OCI-LY7 (cell line): ENCODE results near the gene NTRK3. TPM values are rescaled to one million over a fixed set of nuclear protein-coding genes. Genes with fewer than 3 reads are reported as not detected.

Experiments
- BruUV-seq: library from RNA; stranded (reverse); fragments of 400-500 nt; replicated peaks from 2 replicates; lab custom pipeline; 2021; lab: Mats Ljungman, UMichigan
- CTCF ChIA-PET: fragments of 300-600 bp; sonication (Branson Sonifier 250); formaldehyde crosslinking; loops from one replicate; lab custom pipeline; 2022; ENCODE audit warnings: antibody characterized with exemption; ENCODE audit not compliant: unreplicated experiment; lab: Charles Lee
- POLR2A ChIA-PET: fragments of 300-600 bp; sonication (Branson Sonifier 250); formaldehyde crosslinking; loops from one replicate; lab custom pipeline; 2022; ENCODE audit warnings: antibody characterized with exemption; lab: Charles Lee
- DNase-seq: peaks from one replicate; pipeline ENCODE4 v3.0.0-alpha.2; 2015; ENCODE audit warnings: low spot score
- H2AFZ ChIP-seq: fragments of 200-600 bp; sonication (generic), shearing (Covaris generic); 2 replicates; pipeline ENCODE4 v1.6.1; 2014; ENCODE audit warnings: mild to moderate bottlenecking, antibody characterized with exemption, low read length, moderate library complexity
- H3K27ac ChIP-seq: fragments of 200-600 bp; sonication (generic); 2 replicates; pipeline ENCODE4 v1.5.1; 2014; ENCODE audit warnings: mixed run types, low read depth, mild to moderate bottlenecking, moderate library complexity, low read length, inconsistent platforms; ENCODE audit not compliant: poor library complexity, severe bottlenecking
- H3K36me3 ChIP-seq: fragments of 200-600 bp; sonication (generic); 2 replicates; pipeline ENCODE4 v1.6.1; 2014; ENCODE audit warnings: mild to moderate bottlenecking, antibody characterized with exemption, low read length, moderate library complexity, mixed read lengths; ENCODE audit not compliant: insufficient read depth
- H3K4me1 ChIP-seq: fragments of 200-600 bp; sonication (generic); 2 replicates; pipeline ENCODE4 v1.5.1; 2014; ENCODE audit warnings: mild to moderate bottlenecking, low read length; ENCODE audit not compliant: insufficient read depth, poor library complexity, severe bottlenecking
- H3K4me2 ChIP-seq: fragments of 200-600 bp; sonication (generic); 2 replicates; pipeline ENCODE4 v1.6.1; 2014; ENCODE audit warnings: mild to moderate bottlenecking, low read length
- H3K4me3 ChIP-seq: fragments of 200-600 bp; sonication (generic); 2 replicates; pipeline ENCODE4 v1.5.1; 2014; ENCODE audit warnings: mild to moderate bottlenecking, low read depth, low read length; ENCODE audit not compliant: poor library complexity, severe bottlenecking
- H3K79me2 ChIP-seq: fragments of 200-600 bp; sonication (generic); 2 replicates; pipeline ENCODE4 v1.6.1; 2016; ENCODE audit warnings: low read depth, mild to moderate bottlenecking, low read length, moderate library complexity, mixed read lengths; ENCODE audit not compliant: insufficient read depth
- H3K9me2 ChIP-seq: fragments of 200-600 bp; sonication (generic); 2 replicates; pipeline ENCODE4 v1.6.1; 2016; ENCODE audit warnings: mild to moderate bottlenecking, low read length, mixed read lengths; ENCODE audit not compliant: insufficient read depth
- H3K9me3 ChIP-seq: fragments of 200-600 bp; sonication (generic); 2 replicates; pipeline ENCODE4 v1.6.1; 2014; ENCODE audit warnings: mild to moderate bottlenecking, mixed run types, low read length, mixed read lengths
- H4K20me1 ChIP-seq: fragments of 200-600 bp; sonication (generic); 2 replicates; pipeline ENCODE4 v1.6.1; 2014; ENCODE audit warnings: mild to moderate bottlenecking, antibody characterized with exemption, low read length, moderate library complexity, mixed read lengths; ENCODE audit not compliant: insufficient read depth
- EZH2phosphoT487 ChIP-seq: fragments of 200-600 bp; sonication (generic); IDR thresholded peaks from 2 replicates; pipeline ENCODE4 v1.6.1; 2018; ENCODE audit warnings: low read depth, borderline replicate concordance, mild to moderate bottlenecking, mixed run types, antibody characterized with exemption, low read length, moderate library complexity, mixed read lengths
- intact Hi-C: fragments of 100-400 bp; cut with micrococcal nuclease; formaldehyde crosslinking; loops from one replicate; pipeline ENCODE4 v1.10.0; 2022; ENCODE audit not compliant: unreplicated experiment
- total RNA-seq, 2 experiments: library from RNA; depleted of rRNA in 1 of 2; stranded (reverse); fragments of >200 nt in 1 of 2; shearing (Covaris generic) in 1 of 2; gene quantifications; 2 replicates each; pipeline ENCODE4 v1.2.3, GENCODE V29; 2014 to 2022
- TF ChIP-seq, protein P1 (sequence below): fragments of 200-600 bp; sonication (generic); conservative IDR thresholded peaks from 2 replicates; pipeline ENCODE4 v1.5.1; 2014; ENCODE audit warnings: mild to moderate bottlenecking, antibody characterized with exemption, low read length, moderate library complexity, mixed read lengths

Gene NTRK3
- total RNA-seq, 2 experiments from 2014 or later, result 0.50 to 2.5 TPM

GRCh38 chr15:88069561-88069960 is 187.0 kb downstream of the NTRK3 start:
- no peaks in the 10 kb centered on the region for H3K9me3 ChIP-seq
- H4K20me1 ChIP-seq, result no peaks in the 10 kb centered on the region; the same call in 1 of the 2 replicates
- no peak overlapping the region for H3K4me3 ChIP-seq
- POLR2A ChIA-PET, result no interaction called here
- no TSS peak for BruUV-seq
- H3K36me3 ChIP-seq, result no peaks in the 10 kb centered on the region
- no peak overlapping the region for H2AFZ ChIP-seq
- no peaks in the 10 kb centered on the region for H3K79me2 ChIP-seq
- H3K9me2 ChIP-seq, result no peaks in the 10 kb centered on the region
- no peak for TF ChIP-seq EZH2phosphoT487
- TF ChIP-seq, protein P1, sequence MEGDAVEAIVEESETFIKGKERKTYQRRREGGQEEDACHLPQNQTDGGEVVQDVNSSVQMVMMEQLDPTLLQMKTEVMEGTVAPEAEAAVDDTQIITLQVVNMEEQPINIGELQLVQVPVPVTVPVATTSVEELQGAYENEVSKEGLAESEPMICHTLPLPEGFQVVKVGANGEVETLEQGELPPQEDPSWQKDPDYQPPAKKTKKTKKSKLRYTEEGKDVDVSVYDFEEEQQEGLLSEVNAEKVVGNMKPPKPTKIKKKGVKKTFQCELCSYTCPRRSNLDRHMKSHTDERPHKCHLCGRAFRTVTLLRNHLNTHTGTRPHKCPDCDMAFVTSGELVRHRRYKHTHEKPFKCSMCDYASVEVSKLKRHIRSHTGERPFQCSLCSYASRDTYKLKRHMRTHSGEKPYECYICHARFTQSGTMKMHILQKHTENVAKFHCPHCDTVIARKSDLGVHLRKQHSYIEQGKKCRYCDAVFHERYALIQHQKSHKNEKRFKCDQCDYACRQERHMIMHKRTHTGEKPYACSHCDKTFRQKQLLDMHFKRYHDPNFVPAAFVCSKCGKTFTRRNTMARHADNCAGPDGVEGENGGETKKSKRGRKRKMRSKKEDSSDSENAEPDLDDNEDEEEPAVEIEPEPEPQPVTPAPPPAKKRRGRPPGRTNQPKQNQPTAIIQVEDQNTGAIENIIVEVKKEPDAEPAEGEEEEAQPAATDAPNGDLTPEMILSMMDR, result no peak
- H3K4me1 ChIP-seq, result no peaks in the 10 kb centered on the region
- no peak overlapping the region for H3K4me2 ChIP-seq
- CTCF ChIA-PET, result no interaction called here
- H3K27ac ChIP-seq, result no peak overlapping the region
- intact Hi-C loops, result no loop called here
- DNase-seq, result no peak

DNA sequence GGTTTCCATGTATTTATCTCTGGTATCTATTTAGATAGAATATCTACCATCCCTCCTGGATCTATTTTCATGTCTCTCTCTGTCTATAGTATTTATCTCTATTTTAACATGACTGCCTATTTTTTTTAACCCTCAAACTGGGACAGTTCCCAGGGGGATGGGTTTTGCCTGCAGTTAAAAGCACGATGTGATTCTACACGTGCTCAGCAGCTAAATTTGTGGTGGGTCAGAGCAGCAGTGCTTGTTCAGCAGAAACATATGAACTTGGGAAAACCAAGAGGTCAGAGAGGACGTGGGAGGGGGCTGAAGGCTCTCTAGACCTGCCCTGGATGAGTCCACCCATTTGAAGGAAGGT is 189.2 kb downstream of the NTRK3 start:
- H3K4me2 ChIP-seq, result no peak overlapping the region
- no peaks in the 10 kb centered on the region for H3K9me3 ChIP-seq
- H3K36me3 ChIP-seq, result no peaks in the 10 kb centered on the region
- no TSS peak for BruUV-seq
- H3K79me2 ChIP-seq, result no peaks in the 10 kb centered on the region
- no peaks in the 10 kb centered on the region for H3K9me2 ChIP-seq
- POLR2A ChIA-PET, result no interaction called here
- no peak for TF ChIP-seq EZH2phosphoT487
- TF ChIP-seq, protein P1, result no peak
- no peak overlapping the region for H3K4me3 ChIP-seq
- CTCF ChIA-PET, result no interaction called here
- no peak for DNase-seq
- intact Hi-C loops, result no loop called here
- no peak overlapping the region for H2AFZ ChIP-seq
- no peaks in the 10 kb centered on the region for H3K4me1 ChIP-seq
- H3K27ac ChIP-seq, result no peak overlapping the region
- no peaks in the 10 kb centered on the region; the same call in 1 of the 2 replicates for H4K20me1 ChIP-seq

GRCh38 chr15:88066636-88067330 is 189.8 kb downstream of the NTRK3 start:
- no peak for TF ChIP-seq EZH2phosphoT487
- TF ChIP-seq, protein P1, result no peak
- H3K4me1 ChIP-seq, result no peaks in the 10 kb centered on the region
- BruUV-seq, result no TSS peak
- no peak overlapping the region for H3K27ac ChIP-seq
- no peaks in the 10 kb centered on the region for H3K9me3 ChIP-seq
- H2AFZ ChIP-seq, result no peak overlapping the region
- no peaks in the 10 kb centered on the region for H3K36me3 ChIP-seq
- H4K20me1 ChIP-seq, result no peaks in the 10 kb centered on the region; the same call in 1 of the 2 replicates
- H3K4me2 ChIP-seq, result no peak overlapping the region
- ChIA-PET POLR2A (interaction anchor here (0.9 kb wide), 1 partner anchor 1294 kb away, joined by 3 read pairs; no protein-coding TSS in a partner anchor), CTCF (no interaction called here)
- H3K79me2 ChIP-seq, result no peaks in the 10 kb centered on the region
- no peak overlapping the region for H3K4me3 ChIP-seq
- DNase-seq, result no peak
- intact Hi-C loops, result no loop called here
- no peaks in the 10 kb centered on the region for H3K9me2 ChIP-seq
